ENCODE measurements around the gene SRRM2. TPM values are rescaled to one million over a fixed set of nuclear protein-coding genes. Genes with fewer than 3 reads are reported as not detected.

The SRRM2 gene
- total RNA-seq, 1 donor from 2014 or later, result 409 TPM

DNA sequence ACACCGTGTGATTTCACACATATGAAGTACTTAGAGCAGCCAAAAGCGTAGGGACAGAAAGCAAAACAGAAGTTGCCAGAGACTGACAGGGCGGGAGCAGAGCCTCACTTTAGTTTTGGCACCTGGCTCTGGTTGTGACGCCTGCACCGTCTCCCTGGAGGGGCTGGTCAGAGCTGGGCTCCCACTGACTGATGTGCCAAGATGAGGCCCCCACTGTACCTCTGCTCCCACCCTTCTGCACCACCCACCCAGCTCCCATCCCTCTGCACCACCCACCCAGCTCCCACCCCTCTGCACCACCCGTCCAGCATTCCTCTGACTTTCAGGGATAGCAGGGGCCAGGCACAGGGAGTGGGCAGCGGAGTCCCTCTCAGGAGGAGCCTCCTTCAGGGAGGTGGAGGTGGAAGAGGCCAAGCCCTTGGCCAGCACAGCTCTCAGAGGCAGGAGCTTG is 61.4 kb downstream of the SRRM2 start:
- H3K4me1 ChIP-seq (ENCODE audit: insufficient read depth, low read length), result no peaks in the 10 kb centered on the region
- TF ChIP-seq CTCF (IDR thresholded peaks at IDR 0.05; ENCODE audit: insufficient read depth, low read depth, low read length) (no peak), EZH2 (IDR thresholded peaks at IDR 0.05; ENCODE audit: insufficient read depth, low read length) (no peak)
- peaks cover 27% of the 10 kb centered on the region for H3K27me3 ChIP-seq (ENCODE audit: insufficient read depth, low read length)
- Mint-ChIP-seq H3K4me3 (ENCODE audit: unreplicated experiment) (no peak overlapping the region), H3K27ac (ENCODE audit: unreplicated experiment) (no peak overlapping the region), H3K27me3 (ENCODE audit: low read depth, unreplicated experiment) (peaks cover 35% of the 10 kb centered on the region), H3K36me3 (ENCODE audit: low read depth, unreplicated experiment) (peaks cover 4% of the 10 kb centered on the region), H3K4me1 (ENCODE audit: low read depth, unreplicated experiment) (peaks cover 1% of the 10 kb centered on the region), H3K9me3 (ENCODE audit: unreplicated experiment) (peaks cover 10% of the 10 kb centered on the region)
- no peaks in the 10 kb centered on the region for H3K9me3 ChIP-seq (ENCODE audit: insufficient read depth, low read depth, low read length)
- no peak overlapping the region for H3K27ac ChIP-seq (ENCODE audit: low read depth, low read length)
- no peak overlapping the region for H3K4me3 ChIP-seq (ENCODE audit: insufficient read depth, low read depth, low read length)
- H4K20me1 ChIP-seq (ENCODE audit: insufficient read depth, low read length), result no peaks in the 10 kb centered on the region
- no peak overlapping the region for H3K9ac ChIP-seq (ENCODE audit: low read length)
- H3K79me2 ChIP-seq (ENCODE audit: insufficient read depth, low read length), result no peaks in the 10 kb centered on the region
- H2AFZ ChIP-seq (ENCODE audit: low read depth, low read length), result no peak overlapping the region
- no peak overlapping the region for H3K4me2 ChIP-seq (ENCODE audit: low read length)
- FAIRE-seq, result no peak
- no peaks in the 10 kb centered on the region for H3K36me3 ChIP-seq (ENCODE audit: insufficient read depth, low read length)
- no peak for DNase-seq (ENCODE audit: low read depth)

DNA sequence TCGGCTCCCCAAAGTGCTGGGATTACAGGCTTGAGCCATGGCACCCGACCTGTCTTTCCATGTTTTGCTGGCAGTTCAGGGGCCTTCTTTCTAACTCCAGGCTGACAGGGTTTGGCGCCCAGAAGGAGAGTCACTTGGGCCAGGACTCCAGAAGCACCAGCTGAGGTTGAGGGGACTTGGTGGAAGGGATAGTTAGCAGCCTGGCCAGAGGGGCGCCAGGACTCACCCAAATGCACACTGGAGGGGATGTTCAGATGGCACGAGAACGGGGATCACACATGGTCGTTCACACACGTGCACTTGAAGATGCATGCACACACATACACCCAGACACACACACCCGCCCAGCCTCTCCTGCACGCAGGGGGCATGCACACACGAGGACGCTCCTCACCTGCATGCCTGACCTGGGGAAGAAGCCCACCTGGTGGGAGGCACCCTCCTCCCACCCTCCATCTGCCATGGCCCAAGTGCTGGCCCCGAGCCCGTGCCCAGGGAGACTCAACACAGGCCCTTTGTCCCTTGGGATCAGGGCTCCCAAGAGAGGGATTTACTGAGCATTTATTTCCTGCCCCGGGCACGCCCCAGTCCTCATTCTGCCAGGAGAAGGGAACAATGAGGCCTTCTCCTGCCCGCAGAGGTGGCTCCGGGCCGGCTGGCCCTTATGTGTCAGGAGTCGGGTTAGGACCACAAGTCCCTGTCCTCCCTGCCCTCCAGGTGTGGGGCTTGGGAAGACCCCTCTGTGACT is 62.3 kb downstream of the SRRM2 start:
- H3K9ac ChIP-seq (ENCODE audit: low read length), result no peak overlapping the region
- no peaks in the 10 kb centered on the region for H4K20me1 ChIP-seq (ENCODE audit: insufficient read depth, low read length)
- no peak overlapping the region for H3K27ac ChIP-seq (ENCODE audit: low read depth, low read length)
- H3K9me3 Mint-ChIP-seq (ENCODE audit: unreplicated experiment), result peaks cover under 1% of the 10 kb centered on the region
- H3K4me3 Mint-ChIP-seq (ENCODE audit: unreplicated experiment), result no peak overlapping the region
- H2AFZ ChIP-seq (ENCODE audit: low read depth, low read length), result no peak overlapping the region
- H3K79me2 ChIP-seq (ENCODE audit: insufficient read depth, low read length), result no peaks in the 10 kb centered on the region
- H3K4me1 Mint-ChIP-seq (ENCODE audit: low read depth, unreplicated experiment), result peaks cover 1% of the 10 kb centered on the region
- no peak overlapping the region for H3K27ac Mint-ChIP-seq (ENCODE audit: unreplicated experiment)
- no peaks in the 10 kb centered on the region for H3K36me3 ChIP-seq (ENCODE audit: insufficient read depth, low read length)
- H3K4me3 ChIP-seq (ENCODE audit: insufficient read depth, low read depth, low read length), result no peak overlapping the region
- DNase-seq (ENCODE audit: low read depth) (no peak), FAIRE-seq (no peak)
- peaks cover 2% of the 10 kb centered on the region for H3K36me3 Mint-ChIP-seq (ENCODE audit: low read depth, unreplicated experiment)
- H3K27me3 Mint-ChIP-seq (ENCODE audit: low read depth, unreplicated experiment), result peaks cover 30% of the 10 kb centered on the region
- peaks cover 23% of the 10 kb centered on the region for H3K27me3 ChIP-seq (ENCODE audit: insufficient read depth, low read length)
- H3K4me2 ChIP-seq (ENCODE audit: low read length), result no peak overlapping the region
- H3K9me3 ChIP-seq (ENCODE audit: insufficient read depth, low read depth, low read length), result no peaks in the 10 kb centered on the region
- H3K4me1 ChIP-seq (ENCODE audit: insufficient read depth, low read length), result no peaks in the 10 kb centered on the region
- TF ChIP-seq EZH2 (IDR thresholded peaks at IDR 0.05; ENCODE audit: insufficient read depth, low read length) (no peak), CTCF (IDR thresholded peaks at IDR 0.05; ENCODE audit: insufficient read depth, low read depth, low read length) (no peak)

GRCh38 chr16:2815299-2815771 is 62.9 kb downstream of the SRRM2 start:
- Histone ChIP-seq H3K9ac (ENCODE audit: low read length) (no peak overlapping the region), H3K9me3 (ENCODE audit: insufficient read depth, low read depth, low read length) (no peaks in the 10 kb centered on the region), H3K79me2 (ENCODE audit: insufficient read depth, low read length) (no peaks in the 10 kb centered on the region), H3K27me3 (ENCODE audit: insufficient read depth, low read length) (peaks cover 22% of the 10 kb centered on the region), H3K4me2 (ENCODE audit: low read length) (no peak overlapping the region), H3K27ac (ENCODE audit: low read depth, low read length) (no peak overlapping the region), H3K36me3 (ENCODE audit: insufficient read depth, low read length) (no peaks in the 10 kb centered on the region), H3K4me1 (ENCODE audit: insufficient read depth, low read length) (no peaks in the 10 kb centered on the region), H3K4me3 (ENCODE audit: insufficient read depth, low read depth, low read length) (no peak overlapping the region), H2AFZ (ENCODE audit: low read depth, low read length) (no peak overlapping the region), H4K20me1 (ENCODE audit: insufficient read depth, low read length) (no peaks in the 10 kb centered on the region)
- Mint-ChIP-seq H3K27me3 (ENCODE audit: low read depth, unreplicated experiment) (peaks cover 26% of the 10 kb centered on the region), H3K27ac (ENCODE audit: unreplicated experiment) (no peak overlapping the region), H3K9me3 (ENCODE audit: unreplicated experiment) (no peaks in the 10 kb centered on the region), H3K36me3 (ENCODE audit: low read depth, unreplicated experiment) (peaks cover 2% of the 10 kb centered on the region), H3K4me1 (ENCODE audit: low read depth, unreplicated experiment) (peaks cover 1% of the 10 kb centered on the region), H3K4me3 (ENCODE audit: unreplicated experiment) (no peak overlapping the region)
- FAIRE-seq (no peak), DNase-seq (ENCODE audit: low read depth) (no peak)
- TF ChIP-seq EZH2 (IDR thresholded peaks at IDR 0.05; ENCODE audit: insufficient read depth, low read length) (no peak), CTCF (IDR thresholded peaks at IDR 0.05; ENCODE audit: insufficient read depth, low read depth, low read length) (no peak)
